ENCODE results near the gene SFXN2.

DNA sequence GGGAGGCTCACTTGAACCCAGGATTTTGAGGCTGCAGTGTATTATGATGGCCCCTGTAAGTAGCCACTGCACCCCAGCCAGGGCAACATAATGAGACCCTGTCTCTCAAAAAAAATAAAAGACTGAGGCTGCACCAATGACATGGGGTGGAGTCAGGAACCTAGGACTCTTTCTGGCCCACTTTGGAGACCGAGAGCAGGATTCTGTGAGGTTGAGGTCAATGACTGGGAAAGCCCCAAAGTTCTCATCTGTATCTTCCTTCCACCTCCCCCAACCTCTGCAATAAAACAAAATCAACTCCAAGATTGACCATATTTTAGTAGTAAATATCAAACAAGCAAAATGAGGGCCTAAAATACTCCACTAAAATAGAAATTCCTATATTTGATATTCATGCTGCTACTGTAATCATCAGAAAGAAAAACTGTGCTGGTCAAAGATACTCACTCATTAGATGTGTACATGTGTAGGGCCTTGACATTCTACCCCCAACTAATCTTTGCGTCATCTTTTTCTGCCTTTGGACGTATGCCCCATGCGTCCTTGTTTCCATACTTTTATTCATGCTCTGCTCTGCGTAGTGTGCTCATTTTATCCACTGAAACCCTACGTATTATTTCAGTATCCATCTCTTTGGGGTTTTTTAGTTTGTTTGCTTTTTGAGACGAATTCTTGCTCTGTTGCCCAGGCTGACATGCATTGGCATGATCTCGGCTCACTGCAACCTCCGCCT is 53.2 kb downstream of the SFXN2 start:
- TF ChIP-seq, protein P1, sequence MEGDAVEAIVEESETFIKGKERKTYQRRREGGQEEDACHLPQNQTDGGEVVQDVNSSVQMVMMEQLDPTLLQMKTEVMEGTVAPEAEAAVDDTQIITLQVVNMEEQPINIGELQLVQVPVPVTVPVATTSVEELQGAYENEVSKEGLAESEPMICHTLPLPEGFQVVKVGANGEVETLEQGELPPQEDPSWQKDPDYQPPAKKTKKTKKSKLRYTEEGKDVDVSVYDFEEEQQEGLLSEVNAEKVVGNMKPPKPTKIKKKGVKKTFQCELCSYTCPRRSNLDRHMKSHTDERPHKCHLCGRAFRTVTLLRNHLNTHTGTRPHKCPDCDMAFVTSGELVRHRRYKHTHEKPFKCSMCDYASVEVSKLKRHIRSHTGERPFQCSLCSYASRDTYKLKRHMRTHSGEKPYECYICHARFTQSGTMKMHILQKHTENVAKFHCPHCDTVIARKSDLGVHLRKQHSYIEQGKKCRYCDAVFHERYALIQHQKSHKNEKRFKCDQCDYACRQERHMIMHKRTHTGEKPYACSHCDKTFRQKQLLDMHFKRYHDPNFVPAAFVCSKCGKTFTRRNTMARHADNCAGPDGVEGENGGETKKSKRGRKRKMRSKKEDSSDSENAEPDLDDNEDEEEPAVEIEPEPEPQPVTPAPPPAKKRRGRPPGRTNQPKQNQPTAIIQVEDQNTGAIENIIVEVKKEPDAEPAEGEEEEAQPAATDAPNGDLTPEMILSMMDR (IDR thresholded peaks at IDR 0.05; ENCODE audit: insufficient read depth, low read length): no peak
- TF ChIP-seq GABPA (IDR thresholded peaks at IDR 0.05; ENCODE audit: low read depth): no peak
- TF ChIP-seq, protein P2, sequence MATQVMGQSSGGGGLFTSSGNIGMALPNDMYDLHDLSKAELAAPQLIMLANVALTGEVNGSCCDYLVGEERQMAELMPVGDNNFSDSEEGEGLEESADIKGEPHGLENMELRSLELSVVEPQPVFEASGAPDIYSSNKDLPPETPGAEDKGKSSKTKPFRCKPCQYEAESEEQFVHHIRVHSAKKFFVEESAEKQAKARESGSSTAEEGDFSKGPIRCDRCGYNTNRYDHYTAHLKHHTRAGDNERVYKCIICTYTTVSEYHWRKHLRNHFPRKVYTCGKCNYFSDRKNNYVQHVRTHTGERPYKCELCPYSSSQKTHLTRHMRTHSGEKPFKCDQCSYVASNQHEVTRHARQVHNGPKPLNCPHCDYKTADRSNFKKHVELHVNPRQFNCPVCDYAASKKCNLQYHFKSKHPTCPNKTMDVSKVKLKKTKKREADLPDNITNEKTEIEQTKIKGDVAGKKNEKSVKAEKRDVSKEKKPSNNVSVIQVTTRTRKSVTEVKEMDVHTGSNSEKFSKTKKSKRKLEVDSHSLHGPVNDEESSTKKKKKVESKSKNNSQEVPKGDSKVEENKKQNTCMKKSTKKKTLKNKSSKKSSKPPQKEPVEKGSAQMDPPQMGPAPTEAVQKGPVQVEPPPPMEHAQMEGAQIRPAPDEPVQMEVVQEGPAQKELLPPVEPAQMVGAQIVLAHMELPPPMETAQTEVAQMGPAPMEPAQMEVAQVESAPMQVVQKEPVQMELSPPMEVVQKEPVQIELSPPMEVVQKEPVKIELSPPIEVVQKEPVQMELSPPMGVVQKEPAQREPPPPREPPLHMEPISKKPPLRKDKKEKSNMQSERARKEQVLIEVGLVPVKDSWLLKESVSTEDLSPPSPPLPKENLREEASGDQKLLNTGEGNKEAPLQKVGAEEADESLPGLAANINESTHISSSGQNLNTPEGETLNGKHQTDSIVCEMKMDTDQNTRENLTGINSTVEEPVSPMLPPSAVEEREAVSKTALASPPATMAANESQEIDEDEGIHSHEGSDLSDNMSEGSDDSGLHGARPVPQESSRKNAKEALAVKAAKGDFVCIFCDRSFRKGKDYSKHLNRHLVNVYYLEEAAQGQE (IDR thresholded peaks at IDR 0.05; ENCODE audit: insufficient replicate concordance, low read depth): no peak
- TF ChIP-seq POLR2AphosphoS5 (IDR thresholded peaks at IDR 0.05; ENCODE audit: low read depth): no peak

Data from HL-60 (cell line).